HepG2 (cell line): ENCODE results near the gene RDH14. TPM values are rescaled to one million over a fixed set of nuclear protein-coding genes. Genes with fewer than 3 reads are reported as not detected.

ENCODE experiments used
- ATAC-seq: fragments of 200-7000 bp; cut with Tn5 transposase; 3 replicates; pipeline ENCODE4 v1.9.1; 2020; ENCODE audit warnings: mild to moderate bottlenecking, moderate library complexity
- BruUV-seq: library from RNA; stranded (reverse); fragments of 400-500 nt; replicated peaks from 2 replicates; lab custom pipeline; 2021; lab: Mats Ljungman, UMichigan
- CTCF ChIA-PET: fragments of 300-600 bp; formaldehyde crosslinking; extraction: SDS; loops from one replicate; lab custom pipeline; 2021; ENCODE audit warnings: low total read pairs, inconsistent platforms, low intra/inter-chr PET ratio; lab: Yijun Ruan, JAX
- POLR2A ChIA-PET: fragments of 350-600 bp; sonication (Branson Sonifier 250); formaldehyde crosslinking; loops from one replicate; lab custom pipeline; 2020; ENCODE audit warnings: antibody characterized with exemption, inconsistent platforms; lab: Yijun Ruan, JAX
- DNase-seq: peaks from one replicate; pipeline ENCODE4 v3.0.0-alpha.2; 2015; ENCODE audit warnings: low spot score
- FAIRE-seq: peaks from 3 replicates; lab custom pipeline; 2011; peaks lifted over from hg19 to GRCh38; lab: Jason Lieb, UNC
- H2AFZ ChIP-seq: one replicate; pipeline ENCODE4 v1.6.1; 2011; ENCODE audit warnings: low read length, inconsistent platforms
- H3K27ac ChIP-seq: fragments of 300-600 bp; 3 replicates; pipeline ENCODE4 v1.8.0; 2011; ENCODE audit warnings: mixed run types, mild to moderate bottlenecking, mixed read lengths, low read length, inconsistent platforms; ENCODE audit not compliant: insufficient read depth; ENCODE audit errors: extremely low read length
- H3K27me3 ChIP-seq, 2 experiments: fragments of 200-600 bp in 1 of 2; 2 replicates in 1 of 2; 3 replicates in 1 of 2; pipeline versions ENCODE4 v1.6.0 to v1.8.0; 2011; ENCODE audit warnings: low read length in 2 of 2, mild to moderate bottlenecking in 2 of 2, moderate library complexity in 2 of 2, inconsistent platforms in 1 of 2; ENCODE audit not compliant: insufficient read depth in 2 of 2, control insufficient read depth in 1 of 2
- H3K36me3 ChIP-seq, 2 experiments: fragments of 200-600 bp in 1 of 2; replicated peaks in 1 of 2; 2 replicates in 1 of 2; 3 replicates in 1 of 2; pipeline versions ENCODE4 v1.5.1 to v1.8.0; 2011; ENCODE audit warnings: low read length in 2 of 2, inconsistent platforms in 1 of 2; ENCODE audit not compliant: insufficient read depth in 2 of 2, control insufficient read depth in 1 of 2
- H3K4me1 ChIP-seq: 2 replicates; pipeline ENCODE4 v1.5.1; 2012; ENCODE audit warnings: low read length, inconsistent platforms; ENCODE audit not compliant: insufficient read depth
- H3K4me2 ChIP-seq: 2 replicates; pipeline ENCODE4 v1.6.0; 2011; ENCODE audit warnings: low read depth, low read length, inconsistent platforms
- H3K4me3 ChIP-seq, 3 experiments: fragments of 200-600 bp in 1 of 3; sonication (generic), shearing (Covaris generic) in 1 of 3; replicated peaks in 1 of 3; 2 replicates each; pipeline ENCODE4 v1.5.1; 2011 to 2016; ENCODE audit warnings: low read length in 3 of 3, inconsistent platforms in 2 of 3, low read depth in 2 of 3, mild to moderate bottlenecking in 2 of 3, control low read depth in 1 of 3, mixed read lengths in 1 of 3; ENCODE audit not compliant: insufficient read depth in 1 of 3
- H3K79me2 ChIP-seq: one replicate; pipeline ENCODE4 v1.6.1; 2011; ENCODE audit warnings: low read length, inconsistent platforms; ENCODE audit not compliant: insufficient read depth
- H3K9ac ChIP-seq: 2 replicates; pipeline ENCODE4 v1.6.0; 2011; ENCODE audit warnings: mild to moderate bottlenecking, low read depth, low read length, inconsistent platforms; ENCODE audit not compliant: insufficient read depth
- H3K9me3 ChIP-seq: 2 replicates; pipeline ENCODE4 v1.5.1; 2012; ENCODE audit warnings: mild to moderate bottlenecking, low read length
- H4K20me1 ChIP-seq: 2 replicates; pipeline ENCODE4 v1.6.0; 2011; ENCODE audit warnings: inconsistent platforms, mild to moderate bottlenecking, low read length, moderate library complexity; ENCODE audit not compliant: insufficient read depth
- ARHGAP35 ChIP-seq: sonication (generic); formaldehyde crosslinking; IDR thresholded peaks from 2 replicates; pipeline ENCODE4 v1.9.0; 2022; ENCODE audit warnings: mild to moderate bottlenecking, inconsistent platforms, moderate library complexity, missing genetic modification reagents, borderline replicate concordance
- DNMT1 ChIP-seq: sonication (generic); formaldehyde crosslinking; IDR thresholded peaks from 2 replicates; pipeline ENCODE4 v1.5.1; 2020; ENCODE audit warnings: mild to moderate bottlenecking, missing genetic modification reagents
- HNRNPUL1 ChIP-seq: fragments of 200-400 bp; formaldehyde crosslinking; IDR thresholded peaks from 2 replicates; pipeline ENCODE4 v1.6.1; 2017; ENCODE audit warnings: low read depth, mild to moderate bottlenecking, low read length, moderate library complexity
- NFRKB ChIP-seq: fragments of 450-650 bp; IDR thresholded peaks from 2 replicates; pipeline ENCODE4 v1.6.1; 2017
- U2AF1 ChIP-seq: fragments of 200-400 bp; formaldehyde crosslinking; optimal IDR thresholded peaks from 2 replicates; pipeline ENCODE3; 2017; ENCODE audit warnings: mild to moderate bottlenecking, low read depth, low read length
- ZNF510 ChIP-seq: sonication (generic); formaldehyde crosslinking; IDR thresholded peaks from 2 replicates; pipeline ENCODE4 v1.4.0; 2020; ENCODE audit warnings: low read depth, mild to moderate bottlenecking, missing genetic modification reagents
- ZNF547 ChIP-seq: sonication (generic); formaldehyde crosslinking; IDR thresholded peaks from 2 replicates; pipeline ENCODE4 v1.5.1; 2020; ENCODE audit warnings: mild to moderate bottlenecking, missing genetic modification reagents
- WGBS: methylation state at CpG from one replicate; pipeline ENCODE4 v1.1.6; 2017; ENCODE audit warnings: low lambda C conversion rate; 5-methylcytosine and 5-hydroxymethylcytosine counted together
- in situ Hi-C: cut with HindIII; loops from 2 replicates; pipeline ENCODE4 v1.10.0; 2017; ENCODE audit warnings: low pct_unique_long_range_greater_than_20kb; ENCODE audit not compliant: extremely low pct_ligation_motif_present
- intact Hi-C: fragments of 100-400 bp; cut with micrococcal nuclease; formaldehyde crosslinking; loops from one replicate; pipeline ENCODE4 v1.10.0; 2022; ENCODE audit not compliant: unreplicated experiment
- polyA plus RNA-seq, 8 experiments: library from polyadenylated mRNA; depleted of rRNA in 3 of 8; stranded (reverse) in 7 of 8; unstranded in 1 of 8; fragments of >200 nt; fragmentation: Illumina TruSeq in 4 of 8; extraction: Trizol in 4 of 8; gene quantifications; 2 replicates each; pipeline versions ENCODE4 v1.2.1 to v1.2.3, GENCODE V29; 2011 to 2016; ENCODE audit warnings: low read depth in 4 of 8, missing spikeins in 1 of 8, mixed read lengths in 1 of 8; ENCODE audit not compliant: insufficient read depth in 1 of 8
- total RNA-seq, 5 experiments: library from RNA; depleted of rRNA; stranded (reverse); fragments of >200 nt; fragmentation: Illumina TruSeq; extraction: Trizol; gene quantifications; 2 replicates each; pipeline ENCODE4 v1.2.3, GENCODE V29; 2016; ENCODE audit warnings: low read depth in 1 of 5
- TF ChIP-seq, protein P1 (sequence below): sonication (generic); formaldehyde crosslinking; IDR thresholded peaks from 2 replicates; pipeline ENCODE4 v1.8.1; 2023; ENCODE audit warnings: mild to moderate bottlenecking, missing genetic modification reagents
- TF ChIP-seq, protein P2 (sequence below): IDR thresholded peaks from 2 replicates; pipeline ENCODE4 v1.6.1; 2016; ENCODE audit warnings: mild to moderate bottlenecking, missing biosample characterization, missing genetic modification reagents
- TF ChIP-seq, protein P3 (sequence below): sonication (generic); formaldehyde crosslinking; IDR thresholded peaks from 2 replicates; pipeline ENCODE4 v1.4.0; 2020; ENCODE audit warnings: missing genetic modification reagents, borderline replicate concordance
- TF ChIP-seq, protein P4 (sequence below): sonication (generic); formaldehyde crosslinking; IDR thresholded peaks from 2 replicates; pipeline ENCODE4 v1.4.0; 2020; ENCODE audit warnings: missing genetic modification reagents

RDH14 gene
- total and polyA plus RNA-seq, 2 of the 13 experiments (the other 11 are each of a cell fraction or from before 2014, with no cell fraction given), result 27.4 to 39.9 TPM

DNA sequence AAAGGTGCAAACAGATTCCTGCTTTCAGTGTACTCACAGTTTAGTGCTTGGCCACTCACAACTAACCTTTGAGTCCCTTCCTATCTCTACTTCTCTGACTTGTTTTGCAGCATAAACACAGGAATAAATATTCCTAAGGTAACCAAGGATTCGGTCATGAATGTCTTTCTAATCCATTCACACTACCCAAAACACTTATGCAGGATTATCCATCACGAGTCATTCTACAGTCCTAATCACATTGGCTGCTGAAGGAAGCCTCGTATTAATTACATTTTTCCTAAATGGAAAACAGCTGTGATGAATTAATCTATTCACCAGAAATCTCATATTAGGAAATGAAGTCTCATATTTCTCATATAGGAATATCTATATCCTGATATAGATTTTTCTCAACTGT lies 16.3 kb downstream of the RDH14 start (continued):
- TF ChIP-seq, protein P1, sequence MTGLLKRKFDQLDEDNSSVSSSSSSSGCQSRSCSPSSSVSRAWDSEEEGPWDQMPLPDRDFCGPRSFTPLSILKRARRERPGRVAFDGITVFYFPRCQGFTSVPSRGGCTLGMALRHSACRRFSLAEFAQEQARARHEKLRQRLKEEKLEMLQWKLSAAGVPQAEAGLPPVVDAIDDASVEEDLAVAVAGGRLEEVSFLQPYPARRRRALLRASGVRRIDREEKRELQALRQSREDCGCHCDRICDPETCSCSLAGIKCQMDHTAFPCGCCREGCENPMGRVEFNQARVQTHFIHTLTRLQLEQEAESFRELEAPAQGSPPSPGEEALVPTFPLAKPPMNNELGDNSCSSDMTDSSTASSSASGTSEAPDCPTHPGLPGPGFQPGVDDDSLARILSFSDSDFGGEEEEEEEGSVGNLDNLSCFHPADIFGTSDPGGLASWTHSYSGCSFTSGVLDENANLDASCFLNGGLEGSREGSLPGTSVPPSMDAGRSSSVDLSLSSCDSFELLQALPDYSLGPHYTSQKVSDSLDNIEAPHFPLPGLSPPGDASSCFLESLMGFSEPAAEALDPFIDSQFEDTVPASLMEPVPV, result no peak
- no peak for TF ChIP-seq ARHGAP35 (CRISPR knock-in tag)
- no peak for TF ChIP-seq NFRKB
- no peak for TF ChIP-seq HNRNPUL1
- no peak for TF ChIP-seq ZNF547
- TF ChIP-seq, protein P2, sequence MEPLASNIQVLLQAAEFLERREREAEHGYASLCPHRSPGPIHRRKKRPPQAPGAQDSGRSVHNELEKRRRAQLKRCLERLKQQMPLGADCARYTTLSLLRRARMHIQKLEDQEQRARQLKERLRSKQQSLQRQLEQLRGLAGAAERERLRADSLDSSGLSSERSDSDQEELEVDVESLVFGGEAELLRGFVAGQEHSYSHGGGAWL, result no peak

GRCh38 chr2:18540872-18541271 lies 19.6 kb downstream of the RDH14 start:
- Histone ChIP-seq H3K27me3 (no peaks in the 10 kb centered on the region), H3K79me2 (no peaks in the 10 kb centered on the region), H3K4me1 (peaks cover under 1% of the 10 kb centered on the region; the same call in 1 of the 2 replicates), H2AFZ (no peak overlapping the region), H3K27ac (no peak overlapping the region)
- FAIRE-seq, result no peak
- in situ Hi-C loops, result no loop called here
- no peak for ATAC-seq
- CTCF ChIA-PET, result no interaction called here
- DNase-seq, result no peak
- TF ChIP-seq ZNF510 (CRISPR knock-in tag) (no peak), U2AF1 (no peak), DNMT1 (CRISPR knock-in tag) (no peak)
- TF ChIP-seq, protein P3, sequence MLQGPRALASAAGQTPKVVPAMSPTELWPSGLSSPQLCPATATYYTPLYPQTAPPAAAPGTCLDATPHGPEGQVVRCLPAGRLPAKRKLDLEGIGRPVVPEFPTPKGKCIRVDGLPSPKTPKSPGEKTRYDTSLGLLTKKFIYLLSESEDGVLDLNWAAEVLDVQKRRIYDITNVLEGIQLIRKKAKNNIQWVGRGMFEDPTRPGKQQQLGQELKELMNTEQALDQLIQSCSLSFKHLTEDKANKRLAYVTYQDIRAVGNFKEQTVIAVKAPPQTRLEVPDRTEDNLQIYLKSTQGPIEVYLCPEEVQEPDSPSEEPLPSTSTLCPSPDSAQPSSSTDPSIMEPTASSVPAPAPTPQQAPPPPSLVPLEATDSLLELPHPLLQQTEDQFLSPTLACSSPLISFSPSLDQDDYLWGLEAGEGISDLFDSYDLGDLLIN (CRISPR knock-in tag), result no peak
- TF ChIP-seq, protein P4, sequence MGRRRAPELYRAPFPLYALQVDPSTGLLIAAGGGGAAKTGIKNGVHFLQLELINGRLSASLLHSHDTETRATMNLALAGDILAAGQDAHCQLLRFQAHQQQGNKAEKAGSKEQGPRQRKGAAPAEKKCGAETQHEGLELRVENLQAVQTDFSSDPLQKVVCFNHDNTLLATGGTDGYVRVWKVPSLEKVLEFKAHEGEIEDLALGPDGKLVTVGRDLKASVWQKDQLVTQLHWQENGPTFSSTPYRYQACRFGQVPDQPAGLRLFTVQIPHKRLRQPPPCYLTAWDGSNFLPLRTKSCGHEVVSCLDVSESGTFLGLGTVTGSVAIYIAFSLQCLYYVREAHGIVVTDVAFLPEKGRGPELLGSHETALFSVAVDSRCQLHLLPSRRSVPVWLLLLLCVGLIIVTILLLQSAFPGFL (CRISPR knock-in tag), result no peak
- TF ChIP-seq, all 625 proteins: peak for 0
- WGBS, result 46% methylated on average over 2 of the region's 2 CpGs
- POLR2A ChIA-PET, result no interaction called here
- intact Hi-C loops, result no loop called here
- no peak overlapping the region for H3K4me3 ChIP-seq
- H3K9me3 ChIP-seq, result no peaks in the 10 kb centered on the region
- BruUV-seq, result no TSS peak
- H3K4me2 ChIP-seq, result no peak overlapping the region
- H3K9ac ChIP-seq, result no peak overlapping the region
- no peaks in the 10 kb centered on the region for H3K36me3 ChIP-seq
- no peaks in the 10 kb centered on the region for H4K20me1 ChIP-seq
